ENCODE results near the gene TMOD1. TPM values are rescaled to one million over a fixed set of nuclear protein-coding genes. Genes with fewer than 3 reads are reported as not detected.

Gene TMOD1
- total and polyA plus RNA-seq, 9 of the 15 experiments (the other 6 are each of a cell fraction or from before 2014, with no cell fraction given) = 7.1 to 41.2 (median 14.2) TPM

DNA sequence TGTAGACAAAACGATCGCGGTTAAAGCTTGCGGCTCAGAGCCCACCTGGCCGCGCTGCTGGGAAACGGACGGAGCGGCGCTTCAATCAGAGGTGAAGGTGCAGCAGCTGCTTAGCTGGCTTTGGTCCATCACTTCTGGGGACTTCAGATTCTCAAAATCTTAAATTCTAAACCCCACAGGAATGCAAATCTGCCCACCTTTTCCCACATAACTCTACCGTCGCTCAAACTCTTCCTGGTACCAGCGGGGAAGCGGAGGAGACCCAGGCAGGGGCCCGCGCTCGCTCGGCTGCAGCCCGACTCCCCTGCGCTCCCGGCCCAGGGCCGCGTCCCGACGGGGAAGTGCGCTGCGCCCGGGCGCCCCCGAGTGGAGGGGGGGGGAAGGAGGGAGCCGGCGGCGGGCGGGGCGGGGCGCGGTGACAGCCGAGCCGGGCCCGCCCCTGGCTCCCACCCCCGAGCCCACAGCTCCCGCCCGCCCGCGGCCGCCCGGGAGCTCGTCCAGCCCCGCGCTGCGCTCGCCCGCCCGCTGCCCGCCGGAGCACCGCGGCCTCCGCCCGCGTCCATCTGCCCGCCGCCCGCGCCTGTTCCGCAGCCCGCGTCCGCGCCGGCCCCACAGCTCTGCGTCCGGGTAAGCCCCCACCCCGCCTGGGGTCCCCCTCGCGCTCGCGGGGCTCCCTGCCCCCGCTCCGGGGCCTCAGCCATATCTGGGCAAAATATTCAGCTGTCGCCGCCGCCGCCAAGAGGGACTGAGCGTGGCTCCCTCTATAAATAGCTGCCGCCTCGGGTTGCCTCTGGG is at the start of gene TMOD1 (continued):
- TF ChIP-seq GATAD2A (IDR thresholded peaks at IDR 0.05) (no peak), DMBX1 (CRISPR knock-in tag; IDR thresholded peaks at IDR 0.05; ENCODE audit: borderline replicate concordance) (no peak), STAG1 (CRISPR knock-in tag; IDR thresholded peaks at IDR 0.05; ENCODE audit: borderline replicate concordance) (no peak), SMAD1 (IDR thresholded peaks at IDR 0.05; ENCODE audit: low read depth, low read length, partially characterized antibody) (no peak), CHD1 (IDR thresholded peaks at IDR 0.05; ENCODE audit: low read length) (no peak), CHD4 (IDR thresholded peaks at IDR 0.05; ENCODE audit: insufficient read depth, insufficient replicate concordance, low read depth, low read length, poor library complexity, severe bottlenecking) (no peak), SMARCC2 (IDR thresholded peaks at IDR 0.05; ENCODE audit: low read depth) (no peak), TARDBP (IDR thresholded peaks at IDR 0.05) (no peak), RNF219 (CRISPR knock-in tag; IDR thresholded peaks at IDR 0.05) (no peak), CBFB (CRISPR knock-in tag; IDR thresholded peaks at IDR 0.05) (no peak), NR1H2 (CRISPR knock-in tag; IDR thresholded peaks at IDR 0.05) (no peak), ZNF140 (CRISPR knock-in tag; IDR thresholded peaks at IDR 0.05) (no peak), MITF (IDR thresholded peaks at IDR 0.05) (no peak), JUND (IDR thresholded peaks at IDR 0.05; ENCODE audit: borderline replicate concordance, low read depth, low read length) (0 out of 2 replicates have a peak, but pooled peaks have one; percentile 13), JUND (tag; IDR thresholded peaks at IDR 0.05; ENCODE audit: borderline replicate concordance, low read depth, low read length) (no peak), MXI1 (IDR thresholded peaks at IDR 0.05; ENCODE audit: low read depth, low read length) (no peak), ZNF212 (CRISPR knock-in tag; IDR thresholded peaks at IDR 0.05) (no peak), ZSCAN29 (IDR thresholded peaks at IDR 0.05) (no peak), NR2C2 (CRISPR knock-in tag; IDR thresholded peaks at IDR 0.05) (no peak), NR2C2 (tag; IDR thresholded peaks at IDR 0.05) (peak; percentile 57), XRCC4 (IDR thresholded peaks at IDR 0.05; ENCODE audit: extremely low read depth, insufficient read depth, insufficient read length) (no peak), ESRRA (IDR thresholded peaks at IDR 0.05; ENCODE audit: borderline replicate concordance, low read depth) (no peak), RB1 (IDR thresholded peaks at IDR 0.05; ENCODE audit: low read depth) (no peak; the same call in 1 of the 2 replicates), CEBPG (CRISPR knock-in tag; IDR thresholded peaks at IDR 0.05) (no peak), CEBPG (tag; conservative IDR thresholded peaks at IDR 0.05 in 1 of 2, IDR thresholded peaks at IDR 0.05 in 1 of 2) (no peak)
- TF ChIP-seq, protein P1, sequence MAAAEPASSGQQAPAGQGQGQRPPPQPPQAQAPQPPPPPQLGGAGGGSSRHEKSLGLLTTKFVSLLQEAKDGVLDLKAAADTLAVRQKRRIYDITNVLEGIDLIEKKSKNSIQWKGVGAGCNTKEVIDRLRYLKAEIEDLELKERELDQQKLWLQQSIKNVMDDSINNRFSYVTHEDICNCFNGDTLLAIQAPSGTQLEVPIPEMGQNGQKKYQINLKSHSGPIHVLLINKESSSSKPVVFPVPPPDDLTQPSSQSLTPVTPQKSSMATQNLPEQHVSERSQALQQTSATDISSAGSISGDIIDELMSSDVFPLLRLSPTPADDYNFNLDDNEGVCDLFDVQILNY (CRISPR knock-in tag; IDR thresholded peaks at IDR 0.05) = no peak

All from K562 (cell line).